Measurements from ENCODE around the gene IGDCC3.

- TF ChIP-seq EZH2 (IDR thresholded peaks at IDR 0.05; ENCODE audit: borderline replicate concordance, low read depth, low read length, severe bottlenecking): no peak
- TF ChIP-seq, protein P1, sequence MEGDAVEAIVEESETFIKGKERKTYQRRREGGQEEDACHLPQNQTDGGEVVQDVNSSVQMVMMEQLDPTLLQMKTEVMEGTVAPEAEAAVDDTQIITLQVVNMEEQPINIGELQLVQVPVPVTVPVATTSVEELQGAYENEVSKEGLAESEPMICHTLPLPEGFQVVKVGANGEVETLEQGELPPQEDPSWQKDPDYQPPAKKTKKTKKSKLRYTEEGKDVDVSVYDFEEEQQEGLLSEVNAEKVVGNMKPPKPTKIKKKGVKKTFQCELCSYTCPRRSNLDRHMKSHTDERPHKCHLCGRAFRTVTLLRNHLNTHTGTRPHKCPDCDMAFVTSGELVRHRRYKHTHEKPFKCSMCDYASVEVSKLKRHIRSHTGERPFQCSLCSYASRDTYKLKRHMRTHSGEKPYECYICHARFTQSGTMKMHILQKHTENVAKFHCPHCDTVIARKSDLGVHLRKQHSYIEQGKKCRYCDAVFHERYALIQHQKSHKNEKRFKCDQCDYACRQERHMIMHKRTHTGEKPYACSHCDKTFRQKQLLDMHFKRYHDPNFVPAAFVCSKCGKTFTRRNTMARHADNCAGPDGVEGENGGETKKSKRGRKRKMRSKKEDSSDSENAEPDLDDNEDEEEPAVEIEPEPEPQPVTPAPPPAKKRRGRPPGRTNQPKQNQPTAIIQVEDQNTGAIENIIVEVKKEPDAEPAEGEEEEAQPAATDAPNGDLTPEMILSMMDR (IDR thresholded peaks at IDR 0.05; ENCODE audit: extremely low read depth in 1 of 2, insufficient read depth in 1 of 2, low read depth in 1 of 2, low read length in 2 of 2): no peak
- no peak for TF ChIP-seq POLR2AphosphoS5 (IDR thresholded peaks at IDR 0.05; ENCODE audit: insufficient read depth, low read depth, low read length)
- no peak for TF ChIP-seq POLR2A (IDR thresholded peaks at IDR 0.05; ENCODE audit: low read depth, low read length)
- no peak for TF ChIP-seq MAX (IDR thresholded peaks at IDR 0.05; ENCODE audit: insufficient read depth, insufficient read length)
- TF ChIP-seq MYC (IDR thresholded peaks at IDR 0.05; ENCODE audit: low read depth, low read length): no peak
These were observed 33.8 kb upstream of the IGDCC3 start for GRCh38 chr15:65411465-65412071.
